ENCODE measurements around the gene FAM216A. TPM values are rescaled to one million over a fixed set of nuclear protein-coding genes. Genes with fewer than 3 reads are reported as not detected.
A peak's percentile ranks its signal among the peaks of the same experiment; 100 is the strongest.

Gene FAM216A
- total RNA-seq, 2 experiments from 2014 or later = 77.1 to 77.3 TPM

- CTCF ChIA-PET = interaction anchor here (1.1 to 9.8 kb wide), 6 partner anchors 29 to 389 kb away, joined by 3 to 84 read pairs (median 6); partner anchors contain the start of genes ARPC3, FAM216A and GPN3
- POLR2A ChIA-PET = interaction anchor here (2.4 to 5.5 kb wide), 2 partner anchors 9 to 30 kb away, joined by 6 to 40 read pairs; partner anchors contain the start of genes FAM216A and GPN3
- intact Hi-C loops (cut with micrococcal nuclease) = no loop called here
- Mint-ChIP-seq H3K27ac (peak overlapping the region; percentile 73), H3K36me3 (ENCODE audit: low read depth) (peaks cover 35% of the 10 kb centered on the region), H3K9me3 (peaks cover 5% of the 10 kb centered on the region), H3K4me1 (ENCODE audit: low read depth) (peaks cover 35% of the 10 kb centered on the region), H3K27me3 (no peaks in the 10 kb centered on the region), H3K4me3 (peak overlapping the region; percentile 32)
- ATAC-seq (no peak), DNase-seq (no peak)
- no peak for TF ChIP-seq CTCF (IDR thresholded peaks at IDR 0.05)
Observed at GRCh38 chr12:110498984-110499706, 30.5 kb downstream of the FAM216A start.

DNA sequence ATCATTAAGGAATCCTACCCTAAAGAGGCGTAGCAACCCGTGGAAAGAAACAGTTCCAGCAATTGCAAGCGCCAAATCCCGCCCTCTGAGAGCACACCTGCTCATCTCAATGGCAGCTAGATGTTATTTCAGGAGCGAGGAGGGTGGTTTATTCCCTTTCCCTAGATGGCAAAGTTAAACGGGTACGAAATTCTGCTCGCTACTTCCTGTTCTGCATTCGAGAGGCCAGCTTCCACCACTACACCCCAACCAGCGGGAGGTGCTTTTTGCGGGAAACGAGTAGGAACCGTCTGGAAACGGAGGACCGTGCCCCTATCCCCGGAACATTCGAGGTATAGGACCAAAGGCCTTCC is 32.7 kb downstream of the FAM216A start:
- CTCF ChIA-PET = interaction anchor here (1.5 to 9.8 kb wide), 3 partner anchors 33 to 101 kb away, joined by 7 to 84 read pairs (median 10); partner anchors contain the start of genes ARPC3, FAM216A and GPN3
- no peak for TF ChIP-seq CTCF (IDR thresholded peaks at IDR 0.05)
- POLR2A ChIA-PET = interaction anchor here (0.7 to 5.5 kb wide), 10 partner anchors 8 to 103 kb away, joined by 3 to 40 read pairs (median 5); partner anchors contain the start of genes ARPC3, FAM216A and GPN3
- ATAC-seq (peak; percentile 5), DNase-seq (no peak)
- peaks cover 25% of the 10 kb centered on the region for H3K36me3 Mint-ChIP-seq (ENCODE audit: low read depth)
- H3K27me3 Mint-ChIP-seq = no peaks in the 10 kb centered on the region
- peaks cover 30% of the 10 kb centered on the region for H3K4me1 Mint-ChIP-seq (ENCODE audit: low read depth)
- H3K9me3 Mint-ChIP-seq = peaks cover 5% of the 10 kb centered on the region
- peak overlapping the region; percentile 96 for H3K27ac Mint-ChIP-seq
- intact Hi-C loops (cut with micrococcal nuclease) = no loop called here
- peak overlapping the region; percentile 97 for H3K4me3 Mint-ChIP-seq

- Mint-ChIP-seq H3K36me3 (ENCODE audit: low read depth) (peaks cover 23% of the 10 kb centered on the region), H3K9me3 (peaks cover 5% of the 10 kb centered on the region), H3K27ac (peak within 1 kb of the TSS; percentile 96), H3K4me3 (peak within 1 kb of the TSS; percentile 97), H3K4me1 (ENCODE audit: low read depth) (peaks cover 30% of the 10 kb centered on the region), H3K27me3 (no peaks in the 10 kb centered on the region)
- no peak for TF ChIP-seq CTCF (IDR thresholded peaks at IDR 0.05)
- ChIA-PET POLR2A (interaction anchor here (0.6 to 5.5 kb wide), 19 partner anchors 8 to 239 kb away, joined by 3 to 40 read pairs (median 4); partner anchors contain the start of genes ARPC3, FAM216A and GPN3), CTCF (interaction anchor here (1.5 to 9.8 kb wide), 3 partner anchors 34 to 100 kb away, joined by 7 to 84 read pairs (median 10); partner anchors contain the start of genes ARPC3, FAM216A and GPN3)
- DNase-seq (peak; percentile 100), ATAC-seq (peak; percentile 95)
- intact Hi-C loops (cut with micrococcal nuclease) = loop anchor here (2.0 kb wide), 1 partner anchor 33 kb away; the partner anchor contains the start of genes FAM216A and GPN3
Observed at GRCh38 chr12:110501752-110502738, 33.4 kb downstream of the FAM216A start, which contains the start of the genes RAD9B and VPS29. Gene RAD9B, plus strand, starts transcription at chr12:110502331. Its CDS starts 7 bp downstream, at chr12:110502338. Gene VPS29, minus strand, starts transcription at chr12:110502111. Its CDS starts 60 bp downstream, at chr12:110502051.

DNA sequence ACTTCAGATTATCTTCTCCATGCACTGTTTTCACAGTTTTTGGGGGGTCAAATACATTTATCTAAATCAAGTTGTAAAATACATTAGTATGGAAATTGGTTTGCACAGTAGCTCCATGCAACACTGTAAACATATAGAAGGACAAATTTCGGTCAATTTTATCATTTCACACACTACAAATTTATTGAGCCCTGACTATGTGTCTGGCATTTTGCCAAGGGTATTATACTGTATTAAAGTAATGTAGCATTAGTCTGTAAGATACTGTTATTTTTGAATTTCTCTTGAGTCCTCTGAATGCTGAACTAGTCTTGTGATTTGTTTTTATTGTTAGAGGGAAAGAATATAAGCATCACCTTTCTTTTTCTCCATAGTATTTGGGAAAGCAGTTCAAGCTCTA is 34.8 kb downstream of the FAM216A start:
- intact Hi-C loops (cut with micrococcal nuclease) = loop anchor here (2.0 kb wide), 1 partner anchor 35 kb away; the partner anchor contains the start of genes FAM216A and GPN3
- ChIA-PET POLR2A (interaction anchor here (0.6 to 3.8 kb wide), 4 partner anchors 35 to 279 kb away, joined by 3 to 15 read pairs (median 6); partner anchors contain the start of genes FAM216A and GPN3), CTCF (interaction anchor here (0.8 to 9.8 kb wide), 3 partner anchors 12 to 99 kb away, joined by 3 to 84 read pairs (median 4); partner anchors contain the start of gene ARPC3)
- Mint-ChIP-seq H3K36me3 (ENCODE audit: low read depth) (peaks cover 23% of the 10 kb centered on the region), H3K4me1 (ENCODE audit: low read depth) (peaks cover 29% of the 10 kb centered on the region), H3K27me3 (no peaks in the 10 kb centered on the region), H3K4me3 (no peak overlapping the region), H3K9me3 (peaks cover 5% of the 10 kb centered on the region), H3K27ac (peak overlapping the region; percentile 96)
- no peak for TF ChIP-seq CTCF (IDR thresholded peaks at IDR 0.05)
- no peak for ATAC-seq
- DNase-seq = no peak
